H1 (cell line): ENCODE data around the gene FAM53A. TPM values are rescaled to one million over a fixed set of nuclear protein-coding genes. Genes with fewer than 3 reads are reported as not detected.

Experiments used
- CTCF ChIA-PET: fragments of 300-600 bp; sonication (Branson Sonifier 250); formaldehyde crosslinking; loops from one replicate; lab custom pipeline; 2021; ENCODE audit not compliant: partially characterized antibody; lab: Charles Lee
- POLR2A ChIA-PET: fragments of 300-600 bp; sonication (Branson Sonifier 250); formaldehyde crosslinking; loops from one replicate; lab custom pipeline; 2021; ENCODE audit warnings: inconsistent platforms; ENCODE audit not compliant: partially characterized antibody; lab: Charles Lee
- DNase-seq, 2 experiments: peaks; one replicate each; pipeline versions ENCODE4 v3.0.0 to v3.0.0-alpha.2; 2010 to 2022; ENCODE audit warnings: low spot score in 2 of 2, low read depth in 1 of 2, mixed read lengths in 1 of 2
- FAIRE-seq: peaks from 2 replicates; lab custom pipeline; 2011; peaks lifted over from hg19 to GRCh38; lab: Jason Lieb, UNC
- H2AFZ ChIP-seq: 2 replicates; pipeline ENCODE4 v1.8.1; 2012; ENCODE audit warnings: low read length, inconsistent platforms
- H2AK5ac ChIP-seq: 2 replicates; pipeline ENCODE4 v1.6.1; 2013; ENCODE audit warnings: low read depth, low read length
- H2BK120ac ChIP-seq: replicated peaks from 2 replicates; pipeline ENCODE3; 2013; ENCODE audit warnings: low read depth, low read length, inconsistent platforms
- H2BK12ac ChIP-seq: 2 replicates; pipeline ENCODE4 v1.6.1; 2013; ENCODE audit warnings: low read depth, low read length
- H2BK15ac ChIP-seq: 2 replicates; pipeline ENCODE4 v1.6.1; 2013; ENCODE audit warnings: low read length
- H2BK20ac ChIP-seq: 2 replicates; pipeline ENCODE4 v1.6.1; 2013; ENCODE audit warnings: low read length
- H2BK5ac ChIP-seq: 2 replicates; pipeline ENCODE4 v1.6.1; 2013; ENCODE audit warnings: low read depth, low read length
- H3K14ac ChIP-seq: 2 replicates; pipeline ENCODE4 v1.6.1; 2013; ENCODE audit warnings: inconsistent platforms; ENCODE audit not compliant: insufficient read length
- H3K18ac ChIP-seq: 2 replicates; pipeline ENCODE4 v1.6.1; 2013; ENCODE audit warnings: low read length; ENCODE audit errors: extremely low read depth
- H3K23ac ChIP-seq: 2 replicates; pipeline ENCODE4 v1.6.1; 2013; ENCODE audit warnings: inconsistent platforms; ENCODE audit not compliant: insufficient read length
- H3K23me2 ChIP-seq: 2 replicates; pipeline ENCODE4 v1.6.1; 2013; ENCODE audit warnings: low read depth, low read length
- H3K27ac ChIP-seq: 2 replicates; pipeline ENCODE4 v1.6.1; 2011; ENCODE audit warnings: low read depth, low read length, inconsistent platforms
- H3K27me3 ChIP-seq, 4 experiments: replicated peaks in 1 of 4; 1 replicate in 1 of 4; 2 replicates in 3 of 4; pipeline versions ENCODE4 v1.6.1 to v1.8.1; 2011 to 2013; ENCODE audit warnings: low read length in 3 of 4, mild to moderate bottlenecking in 3 of 4, inconsistent platforms in 2 of 4, mixed read lengths in 2 of 4, moderate library complexity in 1 of 4; ENCODE audit not compliant: control insufficient read depth in 3 of 4, insufficient read depth in 3 of 4; ENCODE audit errors: extremely low read depth in 1 of 4
- H3K36me3 ChIP-seq, 4 experiments: 2 replicates each; pipeline versions ENCODE4 v1.6.1 to v1.8.1; 2011 to 2013; ENCODE audit warnings: mild to moderate bottlenecking in 4 of 4, low read length in 3 of 4, moderate library complexity in 2 of 4, control low read depth in 1 of 4, inconsistent platforms in 1 of 4; ENCODE audit not compliant: insufficient read depth in 4 of 4, control insufficient read depth in 2 of 4
- H3K4ac ChIP-seq: replicated peaks from 2 replicates; pipeline ENCODE3; 2013; ENCODE audit warnings: low read length, low read depth, mixed read lengths, inconsistent platforms; ENCODE audit not compliant: insufficient read length
- H3K4me1 ChIP-seq, 4 experiments: replicated peaks in 1 of 4; 1 replicate in 1 of 4; 2 replicates in 3 of 4; pipeline versions ENCODE4 v1.6.1 to v1.8.1; 2011 to 2013; ENCODE audit warnings: low read length in 3 of 4, inconsistent platforms in 2 of 4, mixed read lengths in 1 of 4; ENCODE audit not compliant: insufficient read depth in 4 of 4, control insufficient read depth in 3 of 4
- H3K4me2 ChIP-seq, 2 experiments: 2 replicates each; pipeline versions ENCODE4 v1.6.1 to v1.8.1; 2011 to 2013; ENCODE audit warnings: low read depth in 2 of 2, low read length in 2 of 2, control low read depth in 1 of 2, inconsistent platforms in 1 of 2, mild to moderate bottlenecking in 1 of 2; ENCODE audit not compliant: insufficient read depth in 1 of 2
- H3K4me3 ChIP-seq, 4 experiments: fragments of 200-600, 300-600 bp in 1 of 4; sonication (generic), shearing (Covaris generic), sonication (Bioruptor Twin) in 1 of 4; 2 replicates each; pipeline versions ENCODE4 v1.5.1 to v1.8.1; 2011 to 2016; ENCODE audit warnings: low read length in 4 of 4, low read depth in 3 of 4, control low read depth in 2 of 4, inconsistent platforms in 2 of 4, mild to moderate bottlenecking in 2 of 4, mixed read lengths in 1 of 4, moderate library complexity in 1 of 4; ENCODE audit not compliant: insufficient read depth in 2 of 4; ENCODE audit errors: extremely low read depth in 1 of 4
- H3K56ac ChIP-seq: replicated peaks from 2 replicates; pipeline ENCODE3; 2013; ENCODE audit warnings: low read depth, mild to moderate bottlenecking, mixed read lengths, low read length, inconsistent platforms; ENCODE audit not compliant: insufficient read length
- H3K79me1 ChIP-seq: 2 replicates; pipeline ENCODE4 v1.6.1; 2013; ENCODE audit warnings: low read depth, low read length, control low read depth
- H3K79me2 ChIP-seq, 2 experiments: 2 replicates each; pipeline versions ENCODE4 v1.6.1 to v1.8.1; 2012 to 2013; ENCODE audit warnings: low read length in 2 of 2, mild to moderate bottlenecking in 2 of 2, inconsistent platforms in 1 of 2; ENCODE audit not compliant: insufficient read depth in 2 of 2, control insufficient read depth in 1 of 2
- H3K9ac ChIP-seq, 4 experiments: replicated peaks in 1 of 4; 1 replicate in 1 of 4; 2 replicates in 3 of 4; pipeline versions ENCODE4 v1.6.1 to v1.8.1; 2011 to 2013; ENCODE audit warnings: low read depth in 3 of 4, low read length in 3 of 4, control low read depth in 2 of 4, mild to moderate bottlenecking in 2 of 4, moderate library complexity in 2 of 4, inconsistent platforms in 1 of 4; ENCODE audit errors: extremely low read depth in 1 of 4
- H3K9me3 ChIP-seq, 2 experiments: 2 replicates each; pipeline versions ENCODE4 v1.6.1 to v1.8.1; 2012 to 2013; ENCODE audit warnings: mild to moderate bottlenecking in 2 of 2, moderate library complexity in 2 of 2, control low read depth in 1 of 2, inconsistent platforms in 1 of 2, low read depth in 1 of 2, low read length in 1 of 2, mixed read lengths in 1 of 2; ENCODE audit not compliant: insufficient read depth in 2 of 2
- H4K20me1 ChIP-seq, 2 experiments: replicated peaks in 1 of 2; 2 replicates each; pipeline versions ENCODE3 to v1.8.1; 2011 to 2013; ENCODE audit warnings: inconsistent platforms in 2 of 2, low read length in 2 of 2, mild to moderate bottlenecking in 1 of 2; ENCODE audit not compliant: insufficient read depth in 2 of 2, control insufficient read depth in 1 of 2
- H4K5ac ChIP-seq: 2 replicates; pipeline ENCODE4 v1.6.1; 2013; ENCODE audit warnings: low read length, low read depth, mixed read lengths, inconsistent platforms; ENCODE audit not compliant: insufficient read length
- H4K8ac ChIP-seq: 2 replicates; pipeline ENCODE4 v1.8.0; 2013; ENCODE audit warnings: mild to moderate bottlenecking, moderate library complexity, low read length, inconsistent platforms; ENCODE audit not compliant: insufficient read depth; ENCODE audit errors: extremely low read depth
- H4K91ac ChIP-seq: replicated peaks from 2 replicates; pipeline ENCODE3; 2013; ENCODE audit warnings: low read length, mixed read lengths, inconsistent platforms; ENCODE audit not compliant: insufficient read length
- ATF3 ChIP-seq: IDR thresholded peaks from 2 replicates; pipeline ENCODE4 v1.6.1; 2011; ENCODE audit warnings: low read depth, mild to moderate bottlenecking, low read length; ENCODE audit not compliant: insufficient read depth
- CTCF ChIP-seq, 3 experiments: IDR thresholded peaks; 1 replicate in 2 of 3; 2 replicates in 1 of 3; pipeline versions ENCODE4 v1.5.1 to v1.6.1; 2011; ENCODE audit warnings: low read length in 3 of 3, mild to moderate bottlenecking in 3 of 3, inconsistent platforms in 2 of 3, low read depth in 1 of 3, moderate library complexity in 1 of 3; ENCODE audit not compliant: insufficient read depth in 1 of 3; ENCODE audit errors: control extremely low read depth in 1 of 3
- EGR1 ChIP-seq: IDR thresholded peaks from 2 replicates; pipeline ENCODE4 v1.6.1; 2011; ENCODE audit warnings: low read depth, low read length, borderline replicate concordance
- FOSL1 ChIP-seq: IDR thresholded peaks from 2 replicates; pipeline ENCODE4 v1.6.1; 2011; ENCODE audit warnings: mild to moderate bottlenecking, low read depth, low read length, moderate library complexity; ENCODE audit not compliant: insufficient read depth
- HDAC6 ChIP-seq: IDR thresholded peaks from one replicate; pipeline ENCODE4 v1.7.1; 2012; ENCODE audit warnings: low read depth, mild to moderate bottlenecking, inconsistent platforms, low read length, moderate library complexity
- POU5F1 ChIP-seq: IDR thresholded peaks from 2 replicates; pipeline ENCODE4 v1.6.1; 2011; ENCODE audit warnings: low read depth, mild to moderate bottlenecking, low read length, moderate library complexity
- RAD21 ChIP-seq, 2 experiments: IDR thresholded peaks in 1 of 2; conservative IDR thresholded peaks in 1 of 2; 2 replicates each; pipeline ENCODE4 v1.6.1; 2011; ENCODE audit warnings: low read depth in 2 of 2, low read length in 2 of 2, improper control_type of control experiment in 1 of 2, inconsistent platforms in 1 of 2, mild to moderate bottlenecking in 1 of 2, moderate library complexity in 1 of 2
- SIN3A ChIP-seq, 2 experiments: IDR thresholded peaks in 1 of 2; conservative IDR thresholded peaks in 1 of 2; 2 replicates each; pipeline ENCODE4 v1.6.1; 2011 to 2012; ENCODE audit warnings: low read length in 2 of 2, improper control_type of control experiment in 1 of 2, low read depth in 1 of 2, mild to moderate bottlenecking in 1 of 2
- TCF12 ChIP-seq: IDR thresholded peaks from 2 replicates; pipeline ENCODE4 v1.6.1; 2011; ENCODE audit warnings: low read depth, mild to moderate bottlenecking, low read length
- WGBS, 2 experiments: shearing (Covaris generic) in 1 of 2; methylation state at CpG; one replicate each; pipeline versions ENCODE4 v1.1.6 to v1.1.7; 2013 to 2015; ENCODE audit warnings: low lambda C conversion rate in 2 of 2, mixed read lengths in 2 of 2, inconsistent platforms in 1 of 2, low coverage in 1 of 2, missing lambda C conversion rate in 1 of 2; ENCODE audit not compliant: insufficient replicate concordance in 2 of 2, insufficient coverage in 1 of 2, insufficient read length in 1 of 2; ENCODE audit errors: extremely low coverage in 1 of 2, missing lambda C conversion rate in 1 of 2; 5-methylcytosine and 5-hydroxymethylcytosine counted together
- polyA plus RNA-seq, 7 experiments: library from polyadenylated mRNA; depleted of rRNA in 3 of 7; stranded (reverse) in 5 of 7; unstranded in 2 of 7; fragments of >200 nt in 5 of 7; fragments of 200-250 nt in 2 of 7; gene quantifications; 1 replicate in 5 of 7; 2 replicates in 1 of 7; 4 replicates in 1 of 7; pipeline versions ENCODE4 v1.2.1 to v1.2.3, GENCODE V29; 2011 to 2013; ENCODE audit warnings: missing spikeins in 2 of 7, mixed read lengths in 2 of 7
- total RNA-seq: library from RNA; stranded (reverse); fragmentation: NEBNext Ultra II Directional; extraction: Animal tissue kit (Norgen Biotek cat#: 25700); gene quantifications from 2 replicates; pipeline ENCODE4 v1.2.1, GENCODE V29; 2021

The FAM53A gene
- total and polyA plus RNA-seq, 2 of the 8 experiments (the other 6 are each of a cell fraction or from before 2014, with no cell fraction given) = 1.9 to 2.0 TPM

GRCh38 chr4:1622238-1622637 lies 61.9 kb downstream of the FAM53A start:
- Histone ChIP-seq H3K4me1 (no peaks in the 10 kb centered on the region), H4K8ac (no peak overlapping the region), H3K56ac (no peak overlapping the region), H4K5ac (no peak overlapping the region), H2BK15ac (no peak overlapping the region), H3K27ac (no peak overlapping the region), H2BK120ac (no peak overlapping the region), H3K9ac (no peak overlapping the region), H3K4me3 (no peak overlapping the region), H4K91ac (no peak overlapping the region), H3K36me3 (no peaks in the 10 kb centered on the region), H2BK20ac (no peak overlapping the region), H3K14ac (no peak overlapping the region), H3K27me3 (no peaks in the 10 kb centered on the region), H3K23ac (no peak overlapping the region), H3K79me2 (no peaks in the 10 kb centered on the region), H3K18ac (no peak overlapping the region), H2AK5ac (no peak overlapping the region), H3K9me3 (peaks cover 0 to 23% of the 10 kb centered on the region in 2 experiments; a peak in 2 of 4 replicates), H4K20me1 (no peaks in the 10 kb centered on the region), H3K4me2 (no peak overlapping the region), H3K23me2 (no peaks in the 10 kb centered on the region; the same call in 1 of the 2 replicates), H2BK5ac (no peak overlapping the region), H2BK12ac (no peak overlapping the region), H3K79me1 (no peaks in the 10 kb centered on the region), H3K4ac (no peak overlapping the region), H2AFZ (no peak overlapping the region)
- ChIA-PET POLR2A (no interaction called here), CTCF (interaction anchor here (1.1 kb wide), 1 partner anchor 11 kb away, joined by 3 read pairs; no protein-coding TSS in a partner anchor)
- 79% methylated on average over 11 of the region's 11 CpGs; no CpG with 5 or more reads in 1 of the 2 experiments for WGBS, 2 experiments
- FAIRE-seq = no peak
- DNase-seq = no peak
- TF ChIP-seq HDAC6 (no peak), SIN3A (conservative IDR thresholded peaks at IDR 0.05 in 1 of 2, IDR thresholded peaks at IDR 0.05 in 1 of 2; ENCODE audit: low read depth in 1 of 2, low read length in 2 of 2) (no peak), ATF3 (no peak), EGR1 (no peak), RAD21 (IDR thresholded peaks at IDR 0.05 in 1 of 2, conservative IDR thresholded peaks at IDR 0.05 in 1 of 2; ENCODE audit: low read depth in 2 of 2, low read length in 2 of 2) (no peak), CTCF (IDR thresholded peaks at IDR 0.05; ENCODE audit: control extremely low read depth in 1 of 3, insufficient read depth in 1 of 3, low read depth in 1 of 3, low read length in 3 of 3) (no peak), FOSL1 (no peak), POU5F1 (no peak), TCF12 (no peak)
